Panc1 (cell line): Measurements from ENCODE around the gene SH2D3C.

Experiments used
- CTCF ChIP-seq: fragments of 450-650 bp; IDR thresholded peaks from 2 replicates; pipeline ENCODE4 v1.5.1; 2017; ENCODE audit warnings: mild to moderate bottlenecking
- POLR2AphosphoS5 ChIP-seq: IDR thresholded peaks from 2 replicates; pipeline ENCODE4 v1.6.1; 2012; ENCODE audit warnings: mild to moderate bottlenecking, low read depth, low read length, moderate library complexity

DNA sequence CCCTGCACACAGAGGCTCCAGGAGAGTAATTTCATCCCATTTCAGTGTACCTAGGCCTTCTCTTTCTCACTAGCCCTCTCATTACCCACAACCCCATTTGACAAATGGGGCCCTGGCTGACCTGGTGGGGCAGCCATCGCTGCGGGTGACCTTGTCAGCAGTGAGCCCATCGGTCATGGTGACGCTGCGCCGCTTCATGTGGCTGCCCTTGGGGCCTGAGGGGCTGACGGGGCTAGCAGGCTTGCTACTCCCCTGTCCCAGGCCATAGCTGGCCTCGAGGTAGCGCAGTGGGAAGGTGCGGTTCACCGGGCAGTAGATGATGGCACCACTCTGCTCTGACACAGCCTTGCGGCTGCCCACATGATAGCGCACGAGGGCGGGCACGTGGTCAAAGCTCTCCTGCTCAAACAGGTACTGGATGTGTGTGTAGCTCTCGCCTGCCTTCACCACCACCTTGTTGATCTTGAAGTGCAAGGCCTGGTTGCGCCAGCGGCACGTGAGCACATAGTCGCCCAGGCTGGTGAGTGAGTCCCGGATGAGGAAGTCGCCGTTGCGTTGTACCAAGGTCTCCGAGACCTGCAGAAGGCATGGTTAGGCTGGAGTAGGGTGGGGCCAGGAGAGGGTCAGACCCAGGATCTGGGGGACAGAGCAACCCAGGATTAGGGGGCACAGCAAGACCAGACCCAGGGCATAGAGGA is 29.2 kb downstream of the SH2D3C start:
- TF ChIP-seq CTCF (no peak), POLR2AphosphoS5 (no peak)
